NCI-H345 (cell line): ENCODE measurements around the gene CTCFL.

Source experiments
- DNase-seq: peaks from one replicate; lab custom pipeline; 2025; lab: John Stamatoyannopoulos, UW

Gene CTCFL

GRCh38 chr20:57524511-57525176 is at the start of gene CTCFL:
Gene CTCFL (minus strand): TSS chr20:57525140. CDS start chr20:57524205, 935 bp downstream.
- no peak for DNase-seq

DNA sequence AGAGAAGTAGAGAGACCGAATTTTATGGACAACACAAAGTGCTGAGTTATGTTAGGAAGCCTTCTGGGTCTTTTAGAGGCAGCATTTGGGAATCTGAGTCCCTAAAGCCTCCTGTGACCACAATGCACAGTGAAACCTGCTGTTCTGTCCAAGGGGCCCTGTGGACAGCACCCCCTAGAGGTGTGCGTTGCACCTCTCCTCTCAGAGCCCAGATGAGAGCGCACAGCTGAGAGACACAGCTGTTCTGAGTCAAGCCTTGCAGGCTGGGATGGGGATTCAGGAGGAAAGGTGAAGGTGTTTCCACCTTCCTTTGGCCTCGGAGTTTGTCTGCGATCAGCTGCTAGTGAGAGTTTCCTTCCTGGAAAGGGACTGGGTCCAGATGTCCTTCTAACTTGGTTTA is 49.0 kb upstream of the CTCFL start:
- no peak for DNase-seq

GRCh38 chr20:57573242-57573641 is 48.3 kb upstream of the CTCFL start:
- DNase-seq, result no peak

DNA sequence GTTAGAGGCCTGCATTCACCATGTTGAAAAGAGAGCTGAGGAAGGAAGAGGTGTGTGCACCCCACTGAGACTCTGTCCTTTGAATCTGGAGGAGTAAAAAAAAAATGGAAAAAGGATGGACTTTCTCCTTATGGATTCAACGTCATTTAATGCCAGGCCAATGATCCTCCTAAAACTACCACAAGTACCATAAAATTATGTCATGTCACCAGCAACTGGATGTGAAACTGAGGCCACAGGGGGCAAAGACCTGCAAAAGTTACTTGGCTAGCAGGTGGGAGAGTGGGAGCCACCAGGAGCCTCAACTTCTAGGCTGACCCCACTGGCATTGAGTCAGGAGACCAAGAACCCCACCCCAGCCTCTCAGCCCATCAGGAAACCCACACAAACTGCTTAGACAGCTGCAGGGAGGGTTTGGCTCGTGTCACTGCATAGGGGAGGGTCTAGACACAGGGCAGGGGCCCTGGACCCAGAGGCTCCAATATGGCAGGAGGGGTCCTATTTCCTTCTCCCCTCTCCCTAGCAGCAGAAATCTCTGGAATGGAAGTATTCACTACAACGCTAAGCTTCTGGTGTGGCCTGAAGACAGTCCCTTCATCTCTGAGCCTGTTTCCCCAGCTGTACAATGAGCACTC is 47.0 kb upstream of the CTCFL start:
- no peak for DNase-seq

DNA sequence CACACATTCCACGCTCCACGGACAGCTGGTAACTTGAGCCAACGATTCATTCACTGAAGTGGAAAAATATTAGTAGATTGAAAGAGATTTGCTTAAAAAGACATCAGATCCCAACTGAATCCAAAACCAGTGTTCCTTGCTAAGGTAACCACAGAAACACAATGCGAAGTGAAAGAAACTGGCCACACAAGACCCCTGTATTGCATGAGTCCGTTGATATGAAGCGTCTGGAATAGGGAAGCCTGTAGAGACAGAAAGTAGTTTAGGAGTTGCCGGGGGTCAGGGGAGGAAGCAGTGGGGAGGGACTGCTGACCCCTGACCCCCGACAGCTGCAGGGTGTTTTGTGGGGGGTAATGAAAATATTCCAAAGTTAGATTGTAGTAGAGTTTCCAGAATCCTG is 46.0 kb upstream of the CTCFL start:
- no peak for DNase-seq

DNA sequence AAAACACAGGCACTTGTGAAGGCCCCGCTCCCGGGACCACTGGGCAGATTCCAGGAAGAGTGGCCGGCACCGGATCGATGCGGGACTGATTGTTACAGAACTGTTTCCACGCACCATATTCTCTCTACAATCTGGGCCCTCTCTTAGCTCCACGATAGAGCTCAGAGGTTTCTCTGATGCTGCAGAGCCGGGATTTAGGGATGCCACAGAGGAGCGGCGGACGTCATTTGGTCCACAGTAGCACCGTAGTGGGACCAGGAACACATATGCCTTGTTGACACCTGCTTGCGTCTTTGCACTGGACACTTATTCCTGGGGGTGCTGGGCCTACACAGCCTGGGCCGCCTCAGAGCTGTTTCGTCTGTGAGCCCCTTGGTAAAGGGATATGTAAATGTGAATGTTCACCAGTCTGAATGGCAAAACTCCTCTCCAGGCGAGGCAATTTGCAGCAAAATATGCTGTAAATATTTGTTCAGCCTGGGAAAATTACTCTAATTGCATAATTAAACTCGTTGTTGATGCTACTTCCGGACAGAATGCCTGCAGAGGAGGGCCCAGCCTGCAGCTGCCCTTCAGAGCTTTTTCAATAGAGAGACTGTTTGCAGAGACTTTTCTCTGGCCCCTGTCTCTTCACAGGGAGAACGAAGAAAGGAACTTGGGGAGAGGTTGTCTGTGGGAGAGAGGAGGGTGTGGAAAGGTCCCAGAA is 45.4 kb upstream of the CTCFL start:
- no peak for DNase-seq

DNA sequence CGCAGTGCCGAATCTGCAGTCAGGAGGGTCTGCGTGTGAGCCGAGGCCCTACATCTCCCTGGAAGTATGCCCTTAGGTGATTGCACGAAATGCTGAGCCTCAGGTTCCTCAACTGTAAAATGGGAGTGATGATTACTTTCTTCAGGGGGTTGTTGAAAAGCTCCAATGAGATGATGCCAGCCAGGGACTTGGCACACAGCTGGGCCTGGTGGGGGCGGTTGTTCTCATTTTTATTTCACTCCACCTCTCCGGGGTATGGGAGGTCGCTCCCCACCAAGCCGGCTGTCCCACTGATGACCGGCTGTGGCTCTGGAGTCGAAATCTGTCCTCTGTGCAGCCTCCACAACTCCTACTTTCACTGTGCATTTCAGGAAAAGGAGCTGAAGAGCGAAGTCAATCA is 44.0 kb upstream of the CTCFL start:
- DNase-seq, result no peak

GRCh38 chr20:57568088-57568896 is 43.4 kb upstream of the CTCFL start:
- DNase-seq, result no peak

GRCh38 chr20:57567471-57568079 is 42.6 kb upstream of the CTCFL start:
- no peak for DNase-seq

DNA sequence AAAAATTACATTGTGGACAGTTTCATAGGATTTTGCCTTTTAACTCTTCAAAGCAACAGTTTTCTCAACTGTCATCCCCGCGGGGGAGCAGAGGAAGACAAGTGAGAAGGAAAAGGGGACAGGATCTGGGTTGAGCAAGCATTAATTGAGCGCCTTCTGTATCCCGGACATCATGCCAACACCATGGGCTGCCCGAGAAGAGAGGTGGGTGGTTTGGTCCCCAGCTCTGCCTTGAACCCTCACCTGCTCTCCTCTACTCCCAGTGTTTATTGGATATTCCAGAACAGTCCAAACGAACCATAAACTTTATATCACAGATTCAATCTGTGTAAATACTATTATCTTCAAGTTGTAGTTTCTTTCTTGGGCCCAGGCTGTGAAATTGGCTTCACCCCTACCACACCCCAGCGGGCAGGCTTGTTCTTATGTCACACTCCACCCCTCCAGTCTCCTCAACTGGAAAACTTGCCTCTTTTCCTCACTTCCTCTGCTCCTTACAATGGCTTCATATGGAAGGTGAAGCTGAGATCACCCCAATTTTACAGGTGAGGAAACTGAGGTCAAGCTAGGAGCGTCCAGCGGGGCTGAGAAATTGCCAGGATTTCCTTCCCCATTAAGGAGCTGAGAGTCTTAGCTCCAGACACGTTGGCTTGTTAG is 42.0 kb upstream of the CTCFL start:
- DNase-seq, result no peak

DNA sequence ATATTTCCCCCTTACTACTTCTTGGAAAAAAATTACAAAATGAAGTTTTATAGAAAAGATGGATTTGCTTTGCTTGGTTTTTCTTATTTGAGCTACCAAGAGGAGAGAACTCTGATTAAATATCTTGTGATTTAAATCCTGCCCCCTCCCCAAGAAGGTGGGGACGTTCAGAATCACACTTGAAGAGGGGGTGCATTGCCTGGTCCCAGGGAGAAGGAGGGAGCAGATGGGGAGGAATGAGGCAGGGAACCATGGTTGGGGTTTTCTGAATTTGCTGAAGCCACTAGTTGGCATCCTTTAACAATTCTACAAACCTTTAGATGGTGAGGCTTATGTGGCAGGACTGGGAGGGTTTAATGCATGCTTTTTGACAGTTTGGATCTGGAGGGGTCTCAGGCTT is 41.5 kb upstream of the CTCFL start:
- no peak for DNase-seq

GRCh38 chr20:57564951-57565642 is 40.2 kb upstream of the CTCFL start:
- no peak for DNase-seq

GRCh38 chr20:57564180-57564802 is 39.4 kb upstream of the CTCFL start:
- no peak for DNase-seq

- DNase-seq, result no peak
These were observed 38.6 kb upstream of the CTCFL start for GRCh38 chr20:57563522-57563921.

DNA sequence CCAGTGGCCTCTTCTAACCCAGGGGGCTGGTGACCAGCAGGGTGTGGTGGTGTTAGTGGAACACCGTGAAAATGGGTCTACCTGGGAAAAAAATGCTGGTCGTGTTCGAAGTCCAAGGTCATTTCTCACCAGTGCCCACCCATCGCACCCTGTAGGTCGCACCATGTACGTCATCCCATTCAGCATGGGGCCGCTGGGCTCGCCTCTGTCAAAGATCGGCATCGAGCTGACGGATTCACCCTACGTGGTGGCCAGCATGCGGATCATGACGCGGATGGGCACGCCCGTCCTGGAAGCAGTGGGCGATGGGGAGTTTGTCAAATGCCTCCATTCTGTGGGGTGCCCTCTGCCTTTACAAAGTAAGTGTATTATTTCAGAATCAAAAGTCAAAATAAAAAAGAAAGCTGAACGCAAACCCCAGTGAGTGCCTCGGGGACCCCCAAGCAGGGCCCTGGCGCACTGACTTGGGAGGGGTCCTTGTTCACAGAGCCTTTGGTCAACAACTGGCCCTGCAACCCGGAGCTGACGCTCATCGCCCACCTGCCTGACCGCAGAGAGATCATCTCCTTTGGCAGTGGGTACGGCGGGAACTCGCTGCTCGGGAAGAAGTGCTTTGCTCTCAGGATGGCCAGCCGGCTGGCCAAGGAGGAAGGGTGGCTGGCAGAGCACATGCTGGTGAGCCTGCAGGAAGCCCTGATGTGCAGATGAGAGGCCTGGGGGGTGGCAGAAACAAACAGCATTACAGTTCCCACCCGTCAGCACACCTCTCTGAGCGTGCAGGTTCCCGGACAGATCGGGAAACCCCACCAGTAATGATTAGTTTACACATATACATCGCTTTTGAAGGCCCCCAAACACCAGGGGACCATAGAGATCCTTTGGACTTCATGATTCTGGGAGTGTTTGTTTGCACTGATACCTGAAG is 37.9 kb upstream of the CTCFL start:
- no peak for DNase-seq

DNA sequence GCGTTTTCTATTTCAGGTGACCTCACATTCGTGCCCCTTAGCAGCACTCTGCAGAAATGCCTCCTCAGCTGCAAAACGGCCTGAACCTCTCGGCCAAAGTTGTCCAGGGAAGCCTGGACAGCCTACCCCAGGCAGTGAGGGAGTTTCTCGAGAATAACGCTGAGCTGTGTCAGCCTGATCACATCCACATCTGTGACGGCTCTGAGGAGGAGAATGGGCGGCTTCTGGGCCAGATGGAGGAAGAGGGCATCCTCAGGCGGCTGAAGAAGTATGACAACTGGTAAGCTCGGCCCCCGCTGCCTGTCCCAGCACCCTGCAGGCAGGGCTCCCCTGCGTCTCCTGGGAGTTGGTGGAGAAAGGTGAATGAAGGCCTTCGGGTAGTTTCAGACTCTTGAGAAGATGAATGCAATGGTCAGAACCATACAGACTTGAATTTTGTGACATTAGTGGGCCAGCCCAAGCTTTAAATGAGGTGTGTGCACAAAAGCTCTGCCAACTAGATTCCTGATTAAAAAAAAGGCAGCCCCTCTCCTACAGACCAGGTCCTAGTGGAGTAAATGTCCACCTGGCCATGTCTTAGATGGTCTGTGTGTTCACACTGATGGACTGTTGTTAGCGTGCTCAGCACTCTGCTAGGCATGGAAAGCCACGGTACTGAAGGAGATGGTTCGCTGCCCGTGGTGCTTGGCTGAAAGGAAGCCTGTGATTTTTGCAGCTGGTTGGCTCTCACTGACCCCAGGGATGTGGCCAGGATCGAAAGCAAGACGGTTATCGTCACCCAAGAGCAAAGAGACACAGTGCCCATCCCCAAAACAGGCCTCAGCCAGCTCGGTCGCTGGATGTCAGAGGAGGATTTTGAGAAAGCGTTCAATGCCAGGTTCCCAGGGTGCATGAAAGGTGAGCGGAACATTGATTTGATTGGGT is 36.7 kb upstream of the CTCFL start:
- no peak for DNase-seq

GRCh38 chr20:57560554-57561355 is 35.8 kb upstream of the CTCFL start, which contains the start of gene PCK1:
Gene PCK1 (plus strand): TSS chr20:57561110. CDS start chr20:57561412, 302 bp downstream.
- DNase-seq, result no peak
